Measurements from ENCODE around the gene CDH4.

- TF ChIP-seq CTCF (conservative IDR thresholded peaks at IDR 0.05) (no peak), EZH2 (IDR thresholded peaks at IDR 0.05; ENCODE audit: low read depth) (no peak)
These were observed 277.3 kb downstream of the CDH4 start for GRCh38 chr20:61529354-61529753.
